ENCODE data around the gene NOTO. TPM values are rescaled to one million over a fixed set of nuclear protein-coding genes. Genes with fewer than 3 reads are reported as not detected.

NOTO gene
- total RNA-seq, 1 experiment from 2014 or later, result 0.66 TPM

- no peaks in the 10 kb centered on the region for H4K20me1 ChIP-seq (ENCODE audit: control insufficient read depth, insufficient read depth, insufficient read length)
- no peak overlapping the region for H2BK15ac ChIP-seq (ENCODE audit: low read depth, low read length)
- no peak overlapping the region for H4K8ac ChIP-seq (replicated peaks; ENCODE audit: insufficient read length, low read depth, low read length)
- Mint-ChIP-seq H3K4me1 (peaks cover 17 to 18% of the 10 kb centered on the region in 2 experiments), H3K4me3 (no peak overlapping the region), H3K36me3 (ENCODE audit: insufficient read depth in 1 of 3, low read depth in 3 of 3) (peaks cover 15 to 47% (median 22%) of the 10 kb centered on the region in 3 experiments; a peak in 6 of 7 replicates), H3K27me3 (ENCODE audit: low read depth) (no peaks in the 10 kb centered on the region), H3K9me3 (no peaks in the 10 kb centered on the region; a peak in 1 of 5 replicates), H3K27ac (no peak overlapping the region)
- no peak overlapping the region for H3K23ac ChIP-seq (ENCODE audit: insufficient read length, low read depth, low read length)
- H3K56ac ChIP-seq (ENCODE audit: insufficient read length, low read depth, low read length), result no peak overlapping the region
- H2BK5ac ChIP-seq (ENCODE audit: insufficient read length, low read length), result no peak overlapping the region
- no peak overlapping the region for H3K9ac ChIP-seq (ENCODE audit: extremely low read depth, insufficient read length, low read length)
- H3K4me2 ChIP-seq (ENCODE audit: insufficient read depth, insufficient read length, low read length), result no peak overlapping the region
- H3K4ac ChIP-seq (ENCODE audit: low read depth, low read length), result no peak overlapping the region
- no peaks in the 10 kb centered on the region for H3K79me2 ChIP-seq (ENCODE audit: insufficient read depth, low read length)
- no peak overlapping the region for H4K5ac ChIP-seq (ENCODE audit: insufficient read length, low read depth, low read length)
- no peak overlapping the region for H3K27ac ChIP-seq (ENCODE audit: insufficient read length, low read depth, low read length)
- H2AFZ ChIP-seq (ENCODE audit: low read length), result no peak overlapping the region
- WGBS (ENCODE audit: extremely low coverage, insufficient read length, low lambda C conversion rate), result no CpG with 5 or more reads among the region's 10 CpGs
- no peaks in the 10 kb centered on the region for H3K23me2 ChIP-seq (ENCODE audit: insufficient read length, low read depth, low read length, poor library complexity, severe bottlenecking)
- H3K79me1 ChIP-seq (ENCODE audit: insufficient read depth, low read depth, low read length, poor library complexity, severe bottlenecking), result no peaks in the 10 kb centered on the region
- H2BK120ac ChIP-seq (ENCODE audit: low read depth, low read length, poor library complexity, severe bottlenecking), result no peak overlapping the region
- no peak overlapping the region for H3T11ph ChIP-seq (ENCODE audit: low read length)
- TF ChIP-seq CTCF (conservative IDR thresholded peaks at IDR 0.05), result no peak
- H2AK5ac ChIP-seq (ENCODE audit: insufficient read length, low read length), result no peak overlapping the region
- no peaks in the 10 kb centered on the region for H3K4me1 ChIP-seq (ENCODE audit: insufficient read depth, low read length)
- no peak overlapping the region for H3K18ac ChIP-seq (ENCODE audit: insufficient read length, low read depth, low read length)
- H3K27me3 ChIP-seq (ENCODE audit: insufficient read depth, low read length), result no peaks in the 10 kb centered on the region
- no peak overlapping the region for H2BK20ac ChIP-seq (ENCODE audit: low read depth, low read length, poor library complexity, severe bottlenecking)
- no peak overlapping the region for H3K14ac ChIP-seq (ENCODE audit: insufficient read depth, low read length)
- DNase-seq, result no peak
- H3K9me3 ChIP-seq (ENCODE audit: control insufficient read depth, low read depth, low read length), result no peaks in the 10 kb centered on the region
- H4K91ac ChIP-seq (ENCODE audit: insufficient read length, low read depth, low read length), result no peak overlapping the region
- H2BK12ac ChIP-seq (ENCODE audit: insufficient read length, low read depth, low read length), result no peak overlapping the region
Measured at GRCh38 chr2:73257425-73258125, 55.2 kb downstream of the NOTO start.

Measured in H9 (cell line).